Mammary epithelial cell (primary cell): ENCODE measurements around the gene ADCYAP1.

Source experiments
- EZH2 ChIP-seq: IDR thresholded peaks from 2 replicates; pipeline ENCODE4 v1.6.1; 2012; ENCODE audit warnings: low read length, inconsistent platforms, borderline replicate concordance
- TF ChIP-seq, protein P1 (sequence below), 2 donors: IDR thresholded peaks in 1 of 2; conservative IDR thresholded peaks in 1 of 2; 2 replicates each; pipeline ENCODE4 v1.5.1; 2011 to 2012; ENCODE audit warnings: inconsistent platforms in 2 of 2, low read length in 2 of 2, mild to moderate bottlenecking in 2 of 2, control low read depth in 1 of 2, low read depth in 1 of 2; ENCODE audit not compliant: insufficient read depth in 1 of 2; ENCODE audit errors: extremely low read depth in 1 of 2

DNA sequence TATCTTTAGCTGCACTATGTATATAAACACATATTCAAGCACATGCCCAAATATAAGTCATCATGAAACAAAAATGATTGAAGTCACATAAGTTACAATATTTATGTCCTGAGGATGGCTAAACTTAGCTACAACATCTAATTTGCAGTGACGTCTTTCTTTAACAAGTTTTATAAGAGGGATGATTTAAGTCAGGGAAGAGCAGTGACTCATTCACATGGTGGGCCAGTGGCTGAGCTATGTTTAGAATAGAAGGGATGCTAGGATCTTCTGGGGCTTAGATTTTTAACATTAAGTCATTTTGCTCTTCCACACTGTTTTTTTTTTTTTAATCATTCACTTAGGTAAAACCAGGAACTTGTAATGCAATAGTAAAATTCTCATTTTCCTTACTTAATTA, 22.3 kb downstream of the ADCYAP1 start:
- TF ChIP-seq, protein P1, sequence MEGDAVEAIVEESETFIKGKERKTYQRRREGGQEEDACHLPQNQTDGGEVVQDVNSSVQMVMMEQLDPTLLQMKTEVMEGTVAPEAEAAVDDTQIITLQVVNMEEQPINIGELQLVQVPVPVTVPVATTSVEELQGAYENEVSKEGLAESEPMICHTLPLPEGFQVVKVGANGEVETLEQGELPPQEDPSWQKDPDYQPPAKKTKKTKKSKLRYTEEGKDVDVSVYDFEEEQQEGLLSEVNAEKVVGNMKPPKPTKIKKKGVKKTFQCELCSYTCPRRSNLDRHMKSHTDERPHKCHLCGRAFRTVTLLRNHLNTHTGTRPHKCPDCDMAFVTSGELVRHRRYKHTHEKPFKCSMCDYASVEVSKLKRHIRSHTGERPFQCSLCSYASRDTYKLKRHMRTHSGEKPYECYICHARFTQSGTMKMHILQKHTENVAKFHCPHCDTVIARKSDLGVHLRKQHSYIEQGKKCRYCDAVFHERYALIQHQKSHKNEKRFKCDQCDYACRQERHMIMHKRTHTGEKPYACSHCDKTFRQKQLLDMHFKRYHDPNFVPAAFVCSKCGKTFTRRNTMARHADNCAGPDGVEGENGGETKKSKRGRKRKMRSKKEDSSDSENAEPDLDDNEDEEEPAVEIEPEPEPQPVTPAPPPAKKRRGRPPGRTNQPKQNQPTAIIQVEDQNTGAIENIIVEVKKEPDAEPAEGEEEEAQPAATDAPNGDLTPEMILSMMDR (conservative IDR thresholded peaks at IDR 0.05 in 1 of 2, IDR thresholded peaks at IDR 0.05 in 1 of 2; ENCODE audit: extremely low read depth in 1 of 2, insufficient read depth in 1 of 2, low read depth in 1 of 2, low read length in 2 of 2): no peak
- no peak for TF ChIP-seq EZH2
